ENCODE data around the gene SPAG8. TPM values are rescaled to one million over a fixed set of nuclear protein-coding genes. Genes with fewer than 3 reads are reported as not detected.

SPAG8 gene
- total RNA-seq, 2 experiments from 2014 or later, result 1.1 to 3.6 TPM

GRCh38 chr9:35795695-35796094 is 16.4 kb downstream of the SPAG8 start:
- H3K9me3 ChIP-seq (ENCODE audit: low read length), result no peaks in the 10 kb centered on the region
- no peaks in the 10 kb centered on the region for H3K9me2 ChIP-seq (ENCODE audit: insufficient read depth, low read length)
- no peak overlapping the region for H3K27ac ChIP-seq (ENCODE audit: low read depth, low read length, poor library complexity, severe bottlenecking)
- H3K4me1 ChIP-seq (ENCODE audit: insufficient read depth, low read length, poor library complexity, severe bottlenecking), result peaks cover 9% of the 10 kb centered on the region
- H2AFZ ChIP-seq (ENCODE audit: low read length), result no peak overlapping the region
- no peak for TF ChIP-seq EZH2phosphoT487 (IDR thresholded peaks at IDR 0.05; ENCODE audit: borderline replicate concordance, low read depth, low read length)
- TF ChIP-seq, protein P1, sequence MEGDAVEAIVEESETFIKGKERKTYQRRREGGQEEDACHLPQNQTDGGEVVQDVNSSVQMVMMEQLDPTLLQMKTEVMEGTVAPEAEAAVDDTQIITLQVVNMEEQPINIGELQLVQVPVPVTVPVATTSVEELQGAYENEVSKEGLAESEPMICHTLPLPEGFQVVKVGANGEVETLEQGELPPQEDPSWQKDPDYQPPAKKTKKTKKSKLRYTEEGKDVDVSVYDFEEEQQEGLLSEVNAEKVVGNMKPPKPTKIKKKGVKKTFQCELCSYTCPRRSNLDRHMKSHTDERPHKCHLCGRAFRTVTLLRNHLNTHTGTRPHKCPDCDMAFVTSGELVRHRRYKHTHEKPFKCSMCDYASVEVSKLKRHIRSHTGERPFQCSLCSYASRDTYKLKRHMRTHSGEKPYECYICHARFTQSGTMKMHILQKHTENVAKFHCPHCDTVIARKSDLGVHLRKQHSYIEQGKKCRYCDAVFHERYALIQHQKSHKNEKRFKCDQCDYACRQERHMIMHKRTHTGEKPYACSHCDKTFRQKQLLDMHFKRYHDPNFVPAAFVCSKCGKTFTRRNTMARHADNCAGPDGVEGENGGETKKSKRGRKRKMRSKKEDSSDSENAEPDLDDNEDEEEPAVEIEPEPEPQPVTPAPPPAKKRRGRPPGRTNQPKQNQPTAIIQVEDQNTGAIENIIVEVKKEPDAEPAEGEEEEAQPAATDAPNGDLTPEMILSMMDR (conservative IDR thresholded peaks at IDR 0.05; ENCODE audit: low read length), result no peak
- no TSS peak for BruUV-seq (replicated peaks)
- no peak for DNase-seq (ENCODE audit: low spot score)
- H3K4me3 ChIP-seq (ENCODE audit: low read depth, low read length, poor library complexity, severe bottlenecking), result no peak overlapping the region
- H3K4me2 ChIP-seq (ENCODE audit: low read length), result no peak overlapping the region
- intact Hi-C loops (cut with micrococcal nuclease; ENCODE audit: unreplicated experiment), result loop anchor here (10.0 kb wide), 1 partner anchor 229 kb away; no protein-coding TSS in a partner anchor
- H4K20me1 ChIP-seq (ENCODE audit: insufficient read depth, low read length), result no peaks in the 10 kb centered on the region
- H3K79me2 ChIP-seq (ENCODE audit: insufficient read depth, low read depth, low read length), result no peaks in the 10 kb centered on the region
- H3K36me3 ChIP-seq (ENCODE audit: insufficient read depth, low read length), result no peaks in the 10 kb centered on the region; the same call in 1 of the 2 replicates
- CTCF ChIA-PET (ENCODE audit: unreplicated experiment), result no interaction called here
- POLR2A ChIA-PET, result no interaction called here

DNA sequence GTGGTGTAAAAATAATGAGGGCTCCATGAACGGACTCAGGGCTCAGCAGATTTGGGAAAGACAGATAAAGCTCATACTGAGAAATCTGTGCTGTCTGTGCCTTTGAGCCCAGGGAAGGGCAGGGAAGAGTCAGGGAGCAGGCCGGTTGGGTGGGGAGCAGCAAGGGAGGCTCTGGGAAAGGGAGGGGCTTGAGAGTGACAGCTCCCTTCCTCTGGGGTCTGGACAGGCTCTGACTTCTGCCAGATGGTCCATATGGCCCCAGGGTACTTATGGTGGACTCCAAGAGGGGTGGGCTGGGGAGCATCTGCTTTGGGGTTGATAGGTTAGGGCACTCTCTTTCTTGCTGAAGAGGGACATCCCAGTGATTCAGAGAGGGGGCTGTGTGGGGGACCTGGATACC is 18.6 kb downstream of the SPAG8 start:
- no peak overlapping the region for H2AFZ ChIP-seq (ENCODE audit: low read length)
- no peaks in the 10 kb centered on the region for H4K20me1 ChIP-seq (ENCODE audit: insufficient read depth, low read length)
- H3K9me2 ChIP-seq (ENCODE audit: insufficient read depth, low read length), result no peaks in the 10 kb centered on the region
- intact Hi-C loops (cut with micrococcal nuclease; ENCODE audit: unreplicated experiment), result loop anchor here (10.0 kb wide), 1 partner anchor 231 kb away; no protein-coding TSS in a partner anchor
- H3K4me2 ChIP-seq (ENCODE audit: low read length), result no peak overlapping the region
- H3K79me2 ChIP-seq (ENCODE audit: insufficient read depth, low read depth, low read length), result no peaks in the 10 kb centered on the region
- no peaks in the 10 kb centered on the region for H3K9me3 ChIP-seq (ENCODE audit: low read length)
- H3K36me3 ChIP-seq (ENCODE audit: insufficient read depth, low read length), result no peaks in the 10 kb centered on the region; the same call in 1 of the 2 replicates
- ChIA-PET CTCF (ENCODE audit: unreplicated experiment) (interaction anchor here (0.6 to 1.4 kb wide), 2 partner anchors 33 to 291 kb away, joined by 3 read pairs; no protein-coding TSS in a partner anchor), POLR2A (interaction anchor here (2.0 kb wide), 1 partner anchor 17 kb away, joined by 4 read pairs; no protein-coding TSS in a partner anchor)
- H3K4me3 ChIP-seq (ENCODE audit: low read depth, low read length, poor library complexity, severe bottlenecking), result no peak overlapping the region
- peaks cover 9% of the 10 kb centered on the region for H3K4me1 ChIP-seq (ENCODE audit: insufficient read depth, low read length, poor library complexity, severe bottlenecking)
- H3K27ac ChIP-seq (ENCODE audit: low read depth, low read length, poor library complexity, severe bottlenecking), result no peak overlapping the region
- DNase-seq (ENCODE audit: low spot score), result no peak
- no TSS peak for BruUV-seq (replicated peaks)
- TF ChIP-seq, protein P1 (conservative IDR thresholded peaks at IDR 0.05; ENCODE audit: low read length), result no peak
- no peak for TF ChIP-seq EZH2phosphoT487 (IDR thresholded peaks at IDR 0.05; ENCODE audit: borderline replicate concordance, low read depth, low read length)

DNA sequence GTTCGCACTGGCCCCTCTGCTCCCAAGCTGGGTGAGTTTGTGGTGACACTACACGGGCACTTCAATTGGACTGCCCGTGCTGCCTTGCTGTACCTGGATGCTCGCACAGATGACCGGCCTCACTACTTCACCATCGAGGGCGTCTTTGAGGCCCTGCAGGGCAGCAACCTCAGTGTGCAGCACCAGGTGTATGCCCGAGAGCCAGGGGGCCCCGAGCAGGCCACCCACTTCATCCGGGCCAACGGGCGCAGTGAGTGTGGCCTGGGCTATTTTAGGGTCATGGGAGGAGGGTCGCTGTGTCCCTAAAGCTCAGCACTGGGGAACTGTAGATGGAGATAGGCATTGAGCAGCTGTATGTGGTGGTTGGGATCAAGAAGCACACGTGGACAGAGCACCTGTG is 19.2 kb downstream of the SPAG8 start:
- Histone ChIP-seq H4K20me1 (ENCODE audit: insufficient read depth, low read length) (no peaks in the 10 kb centered on the region), H3K4me2 (ENCODE audit: low read length) (no peak overlapping the region), H3K4me3 (ENCODE audit: low read depth, low read length, poor library complexity, severe bottlenecking) (no peak overlapping the region), H3K27ac (ENCODE audit: low read depth, low read length, poor library complexity, severe bottlenecking) (no peak overlapping the region), H3K79me2 (ENCODE audit: insufficient read depth, low read depth, low read length) (no peaks in the 10 kb centered on the region), H3K9me2 (ENCODE audit: insufficient read depth, low read length) (no peaks in the 10 kb centered on the region), H3K4me1 (ENCODE audit: insufficient read depth, low read length, poor library complexity, severe bottlenecking) (peaks cover 9% of the 10 kb centered on the region), H2AFZ (ENCODE audit: low read length) (no peak overlapping the region), H3K36me3 (ENCODE audit: insufficient read depth, low read length) (no peaks in the 10 kb centered on the region; the same call in 1 of the 2 replicates), H3K9me3 (ENCODE audit: low read length) (no peaks in the 10 kb centered on the region)
- BruUV-seq (replicated peaks), result no TSS peak
- TF ChIP-seq EZH2phosphoT487 (IDR thresholded peaks at IDR 0.05; ENCODE audit: borderline replicate concordance, low read depth, low read length), result no peak
- TF ChIP-seq, protein P1 (conservative IDR thresholded peaks at IDR 0.05; ENCODE audit: low read length), result no peak
- DNase-seq (ENCODE audit: low spot score), result no peak
- intact Hi-C loops (cut with micrococcal nuclease; ENCODE audit: unreplicated experiment), result loop anchor here (10.0 kb wide), 1 partner anchor 232 kb away; no protein-coding TSS in a partner anchor
- ChIA-PET POLR2A (interaction anchor here (2.0 kb wide), 1 partner anchor 16 kb away, joined by 4 read pairs; no protein-coding TSS in a partner anchor), CTCF (ENCODE audit: unreplicated experiment) (interaction anchor here (1.1 to 1.4 kb wide), 2 partner anchors 33 to 43 kb away, joined by 3 read pairs; no protein-coding TSS in a partner anchor)
